GM12878 (cell line): ENCODE results near the gene CARD16. TPM values are rescaled to one million over a fixed set of nuclear protein-coding genes. Genes with fewer than 3 reads are reported as not detected.

Source experiments
- ATAC-seq: fragments of 200-7000 bp; cut with Tn5 transposase; 3 replicates; pipeline ENCODE4 v1.9.1; 2020; ENCODE audit warnings: mild to moderate bottlenecking, moderate library complexity
- BruUV-seq: library from RNA; stranded (reverse); fragments of 400-500 nt; replicated peaks from 2 replicates; lab custom pipeline; 2021; lab: Mats Ljungman, UMichigan
- CTCF ChIA-PET: fragments of 300-600 bp; sonication (Branson Sonifier 250); formaldehyde crosslinking; extraction: SDS; loops from one replicate; lab custom pipeline; 2021; ENCODE audit warnings: inconsistent platforms; lab: Yijun Ruan, JAX
- POLR2A ChIA-PET: fragments of 350-600 bp; formaldehyde crosslinking; extraction: SDS; loops from one replicate; lab custom pipeline; 2021; ENCODE audit warnings: inconsistent platforms; lab: Charles Lee
- RAD21 ChIA-PET: fragments of 300-600 bp; sonication (Branson Sonifier 250); formaldehyde crosslinking; loops from one replicate; lab custom pipeline; 2023; ENCODE audit warnings: antibody characterized with exemption; ENCODE audit not compliant: unreplicated experiment; lab: Charles Lee
- SMC1A ChIA-PET: fragments of 300-600 bp; sonication (Branson Sonifier 250); formaldehyde crosslinking; loops from one replicate; lab custom pipeline; 2023; ENCODE audit not compliant: unreplicated experiment, uncharacterized antibody; lab: Charles Lee
- DNase-seq: peaks from one replicate; pipeline ENCODE4 v3.0.0-alpha.2; 2011; ENCODE audit warnings: low read depth, low spot score
- FAIRE-seq: peaks from 3 replicates; lab custom pipeline; 2011; peaks lifted over from hg19 to GRCh38; lab: Jason Lieb, UNC
- H2AFZ ChIP-seq: 2 replicates; pipeline ENCODE4 v1.6.0; 2011; ENCODE audit warnings: low read depth, low read length, control low read depth; ENCODE audit not compliant: control insufficient read depth
- H3K27ac ChIP-seq: 2 replicates; pipeline ENCODE4 v1.5.1; 2011; ENCODE audit warnings: control low read depth; ENCODE audit not compliant: control insufficient read depth, insufficient read depth
- H3K27me3 ChIP-seq, 2 experiments: replicated peaks in 1 of 2; 2 replicates each; pipeline versions ENCODE4 v1.6.0 to v1.6.1; 2011; ENCODE audit warnings: low read length in 1 of 2; ENCODE audit not compliant: control insufficient read depth in 2 of 2, insufficient read depth in 2 of 2
- H3K36me3 ChIP-seq, 2 experiments: 2 replicates each; pipeline ENCODE4 v1.5.1; 2011; ENCODE audit warnings: low read length in 1 of 2; ENCODE audit not compliant: control insufficient read depth in 2 of 2, insufficient read depth in 2 of 2
- H3K4me1 ChIP-seq: 2 replicates; pipeline ENCODE4 v1.6.1; 2011; ENCODE audit warnings: mild to moderate bottlenecking, low read length, moderate library complexity, mixed read lengths; ENCODE audit not compliant: control insufficient read depth, insufficient read depth
- H3K4me2 ChIP-seq: 2 replicates; pipeline ENCODE4 v1.6.0; 2011; ENCODE audit warnings: control low read depth; ENCODE audit not compliant: control insufficient read depth, insufficient read depth
- H3K4me3 ChIP-seq: fragments of 200-600 bp; sonication (generic); 2 replicates; pipeline ENCODE4 v1.5.1; 2016
- H3K79me2 ChIP-seq: 2 replicates; pipeline ENCODE4 v1.6.0; 2011; ENCODE audit warnings: low read length; ENCODE audit not compliant: control insufficient read depth, insufficient read depth
- H3K9ac ChIP-seq: 2 replicates; pipeline ENCODE4 v1.8.0; 2011; ENCODE audit warnings: low read length, control low read depth, mixed read lengths; ENCODE audit not compliant: control insufficient read depth, insufficient read depth
- H3K9me3 ChIP-seq: replicated peaks from 3 replicates; pipeline ENCODE4 v1.5.1; 2011; ENCODE audit warnings: mild to moderate bottlenecking, low read length; ENCODE audit not compliant: control insufficient read depth, insufficient read depth
- H4K20me1 ChIP-seq: 2 replicates; pipeline ENCODE4 v1.6.0; 2011; ENCODE audit not compliant: control insufficient read depth, insufficient read depth
- BCLAF1 ChIP-seq: fragments of 450-650 bp; IDR thresholded peaks from 2 replicates; pipeline ENCODE4 v1.6.1; 2017; ENCODE audit warnings: antibody characterized with exemption, mild to moderate bottlenecking, moderate library complexity
- CEBPB ChIP-seq, 2 experiments: fragments of 150-350 bp in 1 of 2; IDR thresholded peaks; 2 replicates each; pipeline ENCODE4 v1.6.1; 2012 to 2014; ENCODE audit warnings: low read depth in 2 of 2, low read length in 2 of 2, borderline replicate concordance in 1 of 2, inconsistent platforms in 1 of 2
- HDAC6 ChIP-seq: fragments of 200-600 bp; sonication (generic); IDR thresholded peaks from one replicate; pipeline ENCODE4 v1.8.0; 2017; ENCODE audit warnings: antibody characterized with exemption; ENCODE audit not compliant: unreplicated experiment
- MTA3 ChIP-seq: IDR thresholded peaks from 2 replicates; pipeline ENCODE4 v1.6.1; 2012; ENCODE audit warnings: low read length, inconsistent platforms, borderline replicate concordance
- NR2C2 ChIP-seq: IDR thresholded peaks from 2 replicates; pipeline ENCODE4 v1.6.1; 2011; ENCODE audit warnings: borderline replicate concordance, low read depth; ENCODE audit not compliant: control insufficient read depth, insufficient read length
- RAD21 ChIP-seq: IDR thresholded peaks from 2 replicates; pipeline ENCODE4 v1.6.1; 2011; ENCODE audit warnings: mild to moderate bottlenecking, low read depth, low read length, moderate library complexity; ENCODE audit not compliant: insufficient read depth
- SPI1 ChIP-seq: IDR thresholded peaks from 2 replicates; pipeline ENCODE4 v1.6.1; 2011; ENCODE audit warnings: low read depth, mild to moderate bottlenecking, low read length, moderate library complexity, borderline replicate concordance; ENCODE audit not compliant: insufficient read depth
- TAF1 ChIP-seq: IDR thresholded peaks from 2 replicates; pipeline ENCODE4 v1.6.1; 2011; ENCODE audit warnings: mild to moderate bottlenecking, low read depth, low read length, borderline replicate concordance
- TCF12 ChIP-seq: IDR thresholded peaks from 2 replicates; pipeline ENCODE4 v1.6.1; 2011; ENCODE audit warnings: low read depth, mild to moderate bottlenecking, low read length
- ZBTB33 ChIP-seq: fragments of 450-650 bp; IDR thresholded peaks from 2 replicates; pipeline ENCODE4 v1.6.1; 2017; ENCODE audit warnings: mild to moderate bottlenecking
- ZBTB40 ChIP-seq: fragments of 450-650 bp; IDR thresholded peaks from 2 replicates; pipeline ENCODE4 v1.6.1; 2016; ENCODE audit warnings: mild to moderate bottlenecking, moderate library complexity, borderline replicate concordance
- ZNF384 ChIP-seq: IDR thresholded peaks from 2 replicates; pipeline ENCODE4 v1.6.1; 2012; ENCODE audit warnings: low read depth, mild to moderate bottlenecking, low read length, improper control_type of control experiment, borderline replicate concordance
- WGBS: methylation state at CpG from one replicate; pipeline ENCODE4 v1.1.6; 2016; ENCODE audit warnings: low lambda C conversion rate; ENCODE audit not compliant: insufficient replicate concordance, insufficient coverage; ENCODE audit errors: missing lambda C conversion rate; 5-methylcytosine and 5-hydroxymethylcytosine counted together
- in situ Hi-C: fragments of 300-500 bp; cut with MboI; formaldehyde crosslinking; loops from 9 replicates; pipeline ENCODE4 v1.14.3; 2018; ENCODE audit warnings: mixed read lengths
- intact Hi-C: fragments of 100-400 bp; cut with micrococcal nuclease; formaldehyde crosslinking; loops from one replicate; pipeline ENCODE4 v1.14.2; 2022; ENCODE audit not compliant: unreplicated experiment
- polyA plus RNA-seq, 11 experiments: library from polyadenylated mRNA; depleted of rRNA in 4 of 11; unstranded in 6 of 11; stranded (reverse) in 5 of 11; fragments of >200 nt; fragmentation: Nextera tagmentation in 4 of 11; fragmentation: Illumina TruSeq in 1 of 11; extraction: Ambion mirVana in 4 of 11; extraction: Trizol in 1 of 11; gene quantifications; 1 replicate in 1 of 11; 2 replicates in 10 of 11; pipeline versions ENCODE4 v1.2.1 to v1.2.3, GENCODE V29; 2011 to 2016; ENCODE audit warnings: inconsistent platforms in 2 of 11, missing spikeins in 2 of 11, low read depth in 1 of 11
- total RNA-seq, 4 experiments: library from RNA; depleted of rRNA in 3 of 4; stranded (reverse); fragments of >200 nt in 3 of 4; fragmentation: Illumina TruSeq in 1 of 4; extraction: Trizol in 1 of 4; gene quantifications; 2 replicates each; pipeline versions ENCODE4 v1.2.1 to v1.2.3, GENCODE V29; 2013 to 2021

Gene CARD16
- total and polyA plus RNA-seq, 10 of the 15 experiments (the other 5 are each of a cell fraction or from before 2014, with no cell fraction given): 11.8 to 76.3 (median 25.9) TPM

- no peak for TF ChIP-seq BCLAF1
Measured at GRCh38 chr11:105045676-105046296, 651 bp upstream of the CARD16 start (continued).

GRCh38 chr11:105042178-105042577 is 3.0 kb downstream of the CARD16 start:
- no peaks in the 10 kb centered on the region for H3K27me3 ChIP-seq
- H3K4me2 ChIP-seq: no peak overlapping the region
- no peak for ATAC-seq
- no peak overlapping the region for H3K27ac ChIP-seq
- intact Hi-C loops (no loop called here), in situ Hi-C loops (no loop called here)
- no peak overlapping the region for H3K4me3 ChIP-seq
- ChIA-PET CTCF (no interaction called here), RAD21 (no interaction called here), SMC1A (interaction anchor here (1.0 to 1.3 kb wide), 2 partner anchors 10 to 92 kb away, joined by 3 read pairs; no protein-coding TSS in a partner anchor), POLR2A (no interaction called here)
- H3K36me3 ChIP-seq: no peaks in the 10 kb centered on the region
- no peaks in the 10 kb centered on the region for H3K4me1 ChIP-seq
- FAIRE-seq: no peak
- H3K9ac ChIP-seq: no peak overlapping the region
- no peaks in the 10 kb centered on the region; the same call in 2 of the 3 replicates for H3K9me3 ChIP-seq
- no peaks in the 10 kb centered on the region for H3K79me2 ChIP-seq
- 97% methylated on average over 3 of the region's 3 CpGs for WGBS
- H4K20me1 ChIP-seq: no peaks in the 10 kb centered on the region
- H2AFZ ChIP-seq: no peak overlapping the region
- BruUV-seq: no TSS peak
- no peak for DNase-seq
- TF ChIP-seq HDAC6 (no peak), NR2C2 (no peak), MTA3 (no peak), ZNF384 (no peak), TAF1 (no peak), ZBTB40 (no peak), SPI1 (no peak), TCF12 (no peak), CEBPB (IDR thresholded peaks at IDR 0.05; ENCODE audit: borderline replicate concordance in 1 of 2, low read depth in 2 of 2, low read length in 2 of 2) (no peak), ZBTB33 (no peak), RAD21 (no peak)
